A375 (cell line): ENCODE results near the gene CARD11. TPM values are rescaled to one million over a fixed set of nuclear protein-coding genes. Genes with fewer than 3 reads are reported as not detected.

ENCODE experiments used
- total RNA-seq: library from RNA; depleted of rRNA; stranded (reverse); fragments of >200 nt; shearing (Covaris generic); gene quantifications from 2 replicates; pipeline ENCODE4 v1.2.3, GENCODE V29; 2014; rRNA removed

CARD11 gene
- 1.7 and 1.9 TPM in 2 replicates for total RNA-seq

DNA sequence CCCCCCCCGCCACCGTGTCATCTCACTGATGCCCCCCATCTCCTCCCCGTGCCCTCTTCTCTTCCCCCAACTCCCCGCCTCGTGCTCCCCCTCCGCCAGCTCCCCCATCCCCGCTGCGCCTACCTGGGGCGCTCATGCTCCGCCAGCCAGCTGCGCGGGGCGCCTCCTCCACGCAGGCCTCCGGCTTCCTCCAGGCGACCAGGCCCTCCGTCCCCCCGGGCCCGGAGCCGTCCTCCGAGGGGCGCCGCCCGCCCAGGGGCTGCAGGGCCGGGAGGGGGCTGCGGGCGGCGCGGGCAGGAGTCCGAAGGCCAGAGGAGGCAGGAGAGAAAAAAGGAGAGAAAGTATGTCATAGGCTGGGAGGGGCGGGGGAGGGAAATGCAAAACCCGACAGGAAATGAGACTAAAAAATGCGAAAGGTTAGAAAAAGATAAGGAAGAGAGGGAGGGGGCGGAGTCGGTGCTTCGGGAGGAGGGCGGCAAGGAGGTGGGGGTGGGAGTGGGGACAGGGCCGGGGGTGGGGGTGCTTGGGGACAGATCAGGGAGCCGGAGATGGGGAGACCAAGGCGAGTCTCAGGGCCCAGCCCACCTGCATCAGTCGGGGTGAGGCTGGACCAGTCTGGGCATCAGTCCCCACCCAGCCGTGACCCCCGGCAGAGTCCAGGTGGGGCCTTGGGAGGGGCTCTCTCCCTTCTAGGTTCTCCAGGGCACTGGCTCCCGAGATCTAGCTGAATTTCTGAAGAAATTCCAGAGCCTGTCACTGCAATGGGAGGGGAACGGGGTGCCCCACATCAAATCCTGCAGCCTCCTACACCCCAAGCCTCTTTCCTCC is at the start of gene CARD11:
TSS of gene CARD11 (minus strand) at position 324 of the 828 bp plus-strand sequence. CDS start 85,361 bp downstream, outside the sequence.

Other genes starting within 250 kb of the CARD11 start
- gene GNA12, start 199.6 kb downstream of the CARD11 start, total RNA-seq = 6.1 and 6.8 TPM in 2 replicates